ENCODE measurements around the gene DOCK4.

Gene DOCK4

DNA sequence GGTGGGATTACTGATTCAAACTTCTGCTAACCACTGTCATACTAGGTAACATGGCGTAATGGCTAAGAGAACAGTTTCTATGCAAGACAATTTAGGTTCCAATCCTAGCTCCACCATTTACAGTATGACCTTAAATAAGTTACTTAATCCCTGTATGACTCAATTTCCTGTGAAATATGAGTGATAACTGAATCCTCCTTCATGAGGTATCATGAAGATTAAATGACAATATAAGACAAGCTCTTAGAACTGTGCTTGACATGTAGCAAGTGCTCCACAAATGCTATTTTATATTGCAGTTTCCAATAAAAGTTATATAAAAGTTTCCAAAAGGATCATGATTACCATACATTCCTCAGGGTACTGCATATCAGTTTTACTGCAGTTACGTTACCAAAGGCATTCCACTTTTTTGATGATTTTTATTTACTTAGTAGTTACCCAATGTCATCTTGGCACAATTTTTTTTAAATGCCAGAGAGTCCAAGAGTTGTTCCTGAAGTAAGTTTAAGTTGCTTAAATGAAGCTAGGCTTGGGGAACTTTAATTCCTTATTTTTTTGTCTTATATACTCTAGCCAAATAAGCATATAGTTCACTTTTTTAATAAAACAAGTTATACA is 7.1 kb downstream of the DOCK4 start:
- no peak overlapping the region for H3K27ac ChIP-seq
- TF ChIP-seq ZFX (IDR thresholded peaks at IDR 0.05): no peak
- TF ChIP-seq, protein P1, sequence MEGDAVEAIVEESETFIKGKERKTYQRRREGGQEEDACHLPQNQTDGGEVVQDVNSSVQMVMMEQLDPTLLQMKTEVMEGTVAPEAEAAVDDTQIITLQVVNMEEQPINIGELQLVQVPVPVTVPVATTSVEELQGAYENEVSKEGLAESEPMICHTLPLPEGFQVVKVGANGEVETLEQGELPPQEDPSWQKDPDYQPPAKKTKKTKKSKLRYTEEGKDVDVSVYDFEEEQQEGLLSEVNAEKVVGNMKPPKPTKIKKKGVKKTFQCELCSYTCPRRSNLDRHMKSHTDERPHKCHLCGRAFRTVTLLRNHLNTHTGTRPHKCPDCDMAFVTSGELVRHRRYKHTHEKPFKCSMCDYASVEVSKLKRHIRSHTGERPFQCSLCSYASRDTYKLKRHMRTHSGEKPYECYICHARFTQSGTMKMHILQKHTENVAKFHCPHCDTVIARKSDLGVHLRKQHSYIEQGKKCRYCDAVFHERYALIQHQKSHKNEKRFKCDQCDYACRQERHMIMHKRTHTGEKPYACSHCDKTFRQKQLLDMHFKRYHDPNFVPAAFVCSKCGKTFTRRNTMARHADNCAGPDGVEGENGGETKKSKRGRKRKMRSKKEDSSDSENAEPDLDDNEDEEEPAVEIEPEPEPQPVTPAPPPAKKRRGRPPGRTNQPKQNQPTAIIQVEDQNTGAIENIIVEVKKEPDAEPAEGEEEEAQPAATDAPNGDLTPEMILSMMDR (conservative IDR thresholded peaks at IDR 0.05): no peak

DNA sequence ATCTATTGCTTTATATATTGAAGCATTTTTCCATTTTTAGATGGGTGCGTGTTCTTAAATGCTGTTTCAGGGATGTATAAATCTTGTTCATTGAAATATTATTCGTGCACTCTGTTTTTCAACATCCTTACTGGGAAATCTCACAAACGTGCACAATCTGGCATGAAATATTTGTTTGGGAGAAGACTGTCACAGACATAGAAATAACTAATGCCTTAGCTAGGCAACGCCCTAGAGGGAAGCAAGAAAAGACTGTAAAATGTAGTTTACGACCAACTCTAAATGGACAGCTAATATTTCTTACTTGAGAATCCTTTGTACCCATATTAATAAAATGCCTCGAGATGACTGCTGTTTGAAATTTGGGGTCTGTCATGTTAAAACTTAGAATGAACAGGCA is 8.9 kb downstream of the DOCK4 start:
- H3K27ac ChIP-seq: no peak overlapping the region
- TF ChIP-seq, protein P1 (conservative IDR thresholded peaks at IDR 0.05): no peak

DNA sequence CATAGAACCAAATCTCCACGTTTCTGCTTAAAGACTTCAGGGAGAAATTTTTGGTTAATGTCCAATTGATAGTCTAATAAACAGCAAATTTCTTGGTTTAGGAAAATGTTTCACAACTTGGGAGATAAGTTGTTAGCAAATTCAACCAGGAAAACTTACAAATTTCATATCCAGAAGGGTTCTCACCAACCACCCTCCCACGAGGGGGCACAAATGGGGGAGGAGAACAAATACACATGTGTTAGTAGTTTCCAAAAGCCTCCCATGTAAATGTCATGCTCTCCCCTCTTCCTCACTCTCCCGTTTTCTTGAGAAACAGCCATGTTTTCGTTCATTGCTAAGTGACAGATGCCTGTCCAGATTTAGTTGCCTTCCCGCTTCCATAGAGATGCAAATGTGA is 10.5 kb downstream of the DOCK4 start:
- H3K27ac ChIP-seq: no peak overlapping the region
- TF ChIP-seq, protein P1 (conservative IDR thresholded peaks at IDR 0.05): no peak
- TF ChIP-seq ZFX (IDR thresholded peaks at IDR 0.05): no peak

DNA sequence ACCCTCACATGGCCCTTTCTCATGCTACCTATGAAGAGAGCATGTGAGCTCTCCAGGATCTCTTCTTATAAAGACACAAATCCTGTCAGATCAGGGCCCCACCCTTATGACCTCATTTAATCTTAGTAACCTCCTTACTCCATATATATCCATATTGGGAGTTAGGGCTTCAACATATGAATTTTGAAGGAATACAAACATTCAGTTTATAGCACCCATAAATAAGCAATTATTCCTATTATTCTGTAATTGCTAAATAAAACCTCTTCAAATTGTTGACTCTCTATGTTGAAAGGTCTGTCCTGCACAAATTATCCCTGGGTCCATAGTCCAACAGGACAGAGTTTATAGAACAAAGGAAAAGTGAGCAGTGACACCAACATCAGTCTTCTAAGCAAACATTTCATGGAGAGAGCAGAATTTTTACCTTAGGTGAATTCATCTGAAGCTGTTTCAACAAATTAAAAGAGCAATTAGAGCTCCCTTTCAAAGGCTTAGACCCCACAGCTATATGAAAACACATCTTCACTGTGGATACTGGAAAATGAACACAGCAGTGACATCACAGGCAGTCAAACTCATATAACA is 12.2 kb downstream of the DOCK4 start:
- H3K27ac ChIP-seq: no peak overlapping the region
- TF ChIP-seq, protein P1 (conservative IDR thresholded peaks at IDR 0.05): no peak
- TF ChIP-seq ZFX (IDR thresholded peaks at IDR 0.05): no peak

DNA sequence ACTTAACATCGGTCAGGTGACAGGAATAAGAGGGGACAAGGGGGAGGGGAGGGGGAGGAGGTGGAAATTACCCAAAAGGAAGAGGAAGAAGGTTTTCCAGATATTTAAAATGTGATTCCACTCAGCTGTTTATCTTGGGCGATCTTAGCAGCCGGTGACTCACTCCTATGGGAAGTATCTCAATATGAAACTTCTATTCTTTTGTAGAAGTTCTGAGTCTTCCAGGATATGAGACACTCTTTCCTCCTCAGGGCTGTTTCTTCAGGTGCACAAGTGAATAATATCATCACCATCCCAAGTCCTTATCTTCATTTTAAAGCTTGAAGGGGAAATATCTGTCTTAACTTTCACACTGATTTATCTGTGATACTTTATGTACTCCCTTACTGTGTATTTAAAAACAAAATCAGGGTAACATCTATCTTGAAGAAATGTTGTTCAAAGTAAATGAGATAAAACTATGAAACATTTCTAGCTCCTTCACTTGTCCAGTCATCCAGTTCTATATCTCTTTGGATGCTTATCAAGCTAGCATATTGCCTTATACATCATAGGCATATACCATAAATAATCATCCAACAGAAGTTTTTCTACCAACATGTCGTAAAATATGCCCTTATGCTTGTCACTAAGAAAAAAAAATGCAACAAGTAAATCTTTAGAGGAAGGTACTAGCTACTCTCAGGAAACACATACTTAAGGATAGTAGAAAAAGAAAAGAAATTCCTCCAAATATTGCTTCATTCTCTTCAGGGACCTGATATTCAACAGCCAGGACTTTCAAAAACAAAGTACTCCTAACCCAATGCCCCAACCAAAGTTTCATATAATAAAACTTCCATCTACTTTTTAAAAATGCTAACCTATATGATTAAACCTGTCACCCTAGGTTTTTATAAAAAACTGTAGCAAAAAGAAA is 13.7 kb downstream of the DOCK4 start:
- TF ChIP-seq ZFX (IDR thresholded peaks at IDR 0.05): no peak
- TF ChIP-seq, protein P1 (conservative IDR thresholded peaks at IDR 0.05): no peak
- H3K27ac ChIP-seq: no peak overlapping the region

DNA sequence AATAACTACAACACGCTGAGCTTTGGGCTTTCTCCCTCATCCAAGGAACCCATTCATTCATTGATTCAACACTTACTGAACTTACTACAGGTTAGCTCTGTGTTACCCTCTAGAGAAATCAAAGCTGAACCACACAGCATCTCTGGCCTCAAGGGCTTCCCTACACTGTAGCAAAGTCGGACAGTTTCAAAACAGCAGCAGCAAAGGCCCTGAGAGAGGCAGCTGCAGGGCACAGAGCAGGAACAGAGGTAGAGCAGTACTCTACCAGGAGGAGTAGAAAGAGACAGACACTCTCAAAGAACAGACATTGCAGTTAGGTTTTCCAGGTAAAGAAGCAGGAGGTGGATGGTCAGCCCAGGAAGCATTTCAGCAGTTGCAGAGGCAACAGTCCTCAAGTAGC is 16.1 kb downstream of the DOCK4 start:
- H3K27ac ChIP-seq: no peak overlapping the region
- no peak for TF ChIP-seq ZFX (IDR thresholded peaks at IDR 0.05)
- TF ChIP-seq, protein P1 (conservative IDR thresholded peaks at IDR 0.05): no peak

DNA sequence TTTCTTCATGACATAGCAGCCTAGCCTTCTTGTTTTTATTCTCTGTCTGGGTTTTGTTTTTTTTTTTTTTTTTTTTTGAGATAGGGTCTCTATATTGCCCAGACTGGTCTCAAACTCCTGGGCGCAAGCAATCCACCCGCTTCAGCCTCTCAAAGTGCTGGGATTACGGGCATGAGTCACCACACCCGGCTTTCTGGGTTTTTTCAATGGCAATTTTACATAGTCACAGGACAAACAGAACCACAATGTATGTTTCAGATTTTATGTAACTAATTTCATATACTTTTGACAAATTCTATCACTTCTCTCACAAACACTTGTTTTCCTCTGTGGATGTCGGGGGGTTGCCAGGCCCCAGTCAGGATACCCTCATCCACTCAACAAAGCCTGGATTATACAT is 16.5 kb downstream of the DOCK4 start:
- TF ChIP-seq ZFX (IDR thresholded peaks at IDR 0.05): no peak
- TF ChIP-seq, protein P1 (conservative IDR thresholded peaks at IDR 0.05): no peak
- H3K27ac ChIP-seq: no peak overlapping the region

Measured in C4-2B (cell line).